ENCODE data around the gene TMPRSS7.

DNA sequence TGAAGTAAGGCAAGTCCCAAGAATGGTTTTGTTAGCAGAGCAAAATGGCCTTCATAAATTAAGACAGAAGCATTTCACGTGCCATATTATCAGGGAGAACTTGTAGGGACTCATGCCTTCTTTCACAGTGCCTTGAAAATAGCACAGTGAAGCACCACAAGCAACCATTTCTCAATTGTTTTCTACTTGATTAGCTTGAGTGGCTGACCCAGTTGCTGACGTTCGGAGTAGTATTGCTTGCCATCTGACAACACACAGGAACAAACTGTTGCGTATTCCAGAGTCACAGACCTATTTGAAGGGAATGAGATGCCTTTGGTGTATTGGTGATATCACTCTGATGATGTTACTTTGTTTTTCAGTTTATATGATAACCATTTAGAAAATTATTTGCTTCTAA is 48.7 kb downstream of the TMPRSS7 start:
- TF ChIP-seq, protein P1, sequence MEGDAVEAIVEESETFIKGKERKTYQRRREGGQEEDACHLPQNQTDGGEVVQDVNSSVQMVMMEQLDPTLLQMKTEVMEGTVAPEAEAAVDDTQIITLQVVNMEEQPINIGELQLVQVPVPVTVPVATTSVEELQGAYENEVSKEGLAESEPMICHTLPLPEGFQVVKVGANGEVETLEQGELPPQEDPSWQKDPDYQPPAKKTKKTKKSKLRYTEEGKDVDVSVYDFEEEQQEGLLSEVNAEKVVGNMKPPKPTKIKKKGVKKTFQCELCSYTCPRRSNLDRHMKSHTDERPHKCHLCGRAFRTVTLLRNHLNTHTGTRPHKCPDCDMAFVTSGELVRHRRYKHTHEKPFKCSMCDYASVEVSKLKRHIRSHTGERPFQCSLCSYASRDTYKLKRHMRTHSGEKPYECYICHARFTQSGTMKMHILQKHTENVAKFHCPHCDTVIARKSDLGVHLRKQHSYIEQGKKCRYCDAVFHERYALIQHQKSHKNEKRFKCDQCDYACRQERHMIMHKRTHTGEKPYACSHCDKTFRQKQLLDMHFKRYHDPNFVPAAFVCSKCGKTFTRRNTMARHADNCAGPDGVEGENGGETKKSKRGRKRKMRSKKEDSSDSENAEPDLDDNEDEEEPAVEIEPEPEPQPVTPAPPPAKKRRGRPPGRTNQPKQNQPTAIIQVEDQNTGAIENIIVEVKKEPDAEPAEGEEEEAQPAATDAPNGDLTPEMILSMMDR (IDR thresholded peaks at IDR 0.05): no peak
- TF ChIP-seq ATF6 (CRISPR knock-in tag; IDR thresholded peaks at IDR 0.05) (no peak), ATF3 (CRISPR knock-in tag; conservative IDR thresholded peaks at IDR 0.05) (no peak), E2F1 (CRISPR knock-in tag; IDR thresholded peaks at IDR 0.05) (no peak)
- TF ChIP-seq, protein P2, sequence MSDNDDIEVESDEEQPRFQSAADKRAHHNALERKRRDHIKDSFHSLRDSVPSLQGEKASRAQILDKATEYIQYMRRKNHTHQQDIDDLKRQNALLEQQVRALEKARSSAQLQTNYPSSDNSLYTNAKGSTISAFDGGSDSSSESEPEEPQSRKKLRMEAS (CRISPR knock-in tag; IDR thresholded peaks at IDR 0.05): no peak
